ENCODE results near the gene KCND3.

KCND3 gene

GRCh38 chr1:111856411-111857185 lies 132.9 kb downstream of the KCND3 start:
- TF ChIP-seq CTCF (conservative IDR thresholded peaks at IDR 0.05) (no peak), ZFX (IDR thresholded peaks at IDR 0.05) (no peak)
- no peak overlapping the region for H3K27ac ChIP-seq

- no peak for TF ChIP-seq CTCF (conservative IDR thresholded peaks at IDR 0.05)
- no peak for TF ChIP-seq ZFX (IDR thresholded peaks at IDR 0.05)
- H3K27ac ChIP-seq: no peak overlapping the region
Measured at GRCh38 chr1:111855260-111855659, 134.2 kb downstream of the KCND3 start.

GRCh38 chr1:111852261-111852721 lies 137.2 kb downstream of the KCND3 start:
- no peak for TF ChIP-seq ZFX (IDR thresholded peaks at IDR 0.05)
- no peak for TF ChIP-seq CTCF (conservative IDR thresholded peaks at IDR 0.05)
- no peak overlapping the region for H3K27ac ChIP-seq

- H3K27ac ChIP-seq: no peak overlapping the region
- TF ChIP-seq CTCF (conservative IDR thresholded peaks at IDR 0.05) (no peak), ZFX (IDR thresholded peaks at IDR 0.05) (no peak)
Measured at GRCh38 chr1:111851552-111851951, 137.9 kb downstream of the KCND3 start.

- TF ChIP-seq ZFX (IDR thresholded peaks at IDR 0.05): no peak
- TF ChIP-seq CTCF (conservative IDR thresholded peaks at IDR 0.05): no peak
- no peak overlapping the region for H3K27ac ChIP-seq
Measured at GRCh38 chr1:111850109-111850508, 139.4 kb downstream of the KCND3 start.

GRCh38 chr1:111848852-111849545 lies 140.5 kb downstream of the KCND3 start:
- TF ChIP-seq ZFX (IDR thresholded peaks at IDR 0.05) (no peak), CTCF (conservative IDR thresholded peaks at IDR 0.05) (no peak)
- no peak overlapping the region for H3K27ac ChIP-seq

- TF ChIP-seq CTCF (conservative IDR thresholded peaks at IDR 0.05) (no peak), ZFX (IDR thresholded peaks at IDR 0.05) (no peak)
- no peak overlapping the region for H3K27ac ChIP-seq
Measured at GRCh38 chr1:111847466-111847865, 142.0 kb downstream of the KCND3 start.
